Sigmoid colon (tissue), 4 donors: ENCODE measurements around the gene RPS6KL1.

ENCODE experiments used
- EP300 ChIP-seq, 4 donors: sonication (generic); formaldehyde crosslinking; IDR thresholded peaks; one replicate each; pipeline ENCODE4 v1.6.1; 2017; ENCODE audit warnings: antibody characterized with exemption in 4 of 4
- TF ChIP-seq, protein P1 (sequence below), 4 experiments: fragments of 450-650 bp in 3 of 4; fragments of 200-600 bp in 1 of 4; IDR thresholded peaks; one replicate each; pipeline ENCODE4 v1.5.1; 2016 to 2019; ENCODE audit warnings: antibody characterized with exemption in 4 of 4, mild to moderate bottlenecking in 3 of 4, moderate library complexity in 2 of 4

DNA sequence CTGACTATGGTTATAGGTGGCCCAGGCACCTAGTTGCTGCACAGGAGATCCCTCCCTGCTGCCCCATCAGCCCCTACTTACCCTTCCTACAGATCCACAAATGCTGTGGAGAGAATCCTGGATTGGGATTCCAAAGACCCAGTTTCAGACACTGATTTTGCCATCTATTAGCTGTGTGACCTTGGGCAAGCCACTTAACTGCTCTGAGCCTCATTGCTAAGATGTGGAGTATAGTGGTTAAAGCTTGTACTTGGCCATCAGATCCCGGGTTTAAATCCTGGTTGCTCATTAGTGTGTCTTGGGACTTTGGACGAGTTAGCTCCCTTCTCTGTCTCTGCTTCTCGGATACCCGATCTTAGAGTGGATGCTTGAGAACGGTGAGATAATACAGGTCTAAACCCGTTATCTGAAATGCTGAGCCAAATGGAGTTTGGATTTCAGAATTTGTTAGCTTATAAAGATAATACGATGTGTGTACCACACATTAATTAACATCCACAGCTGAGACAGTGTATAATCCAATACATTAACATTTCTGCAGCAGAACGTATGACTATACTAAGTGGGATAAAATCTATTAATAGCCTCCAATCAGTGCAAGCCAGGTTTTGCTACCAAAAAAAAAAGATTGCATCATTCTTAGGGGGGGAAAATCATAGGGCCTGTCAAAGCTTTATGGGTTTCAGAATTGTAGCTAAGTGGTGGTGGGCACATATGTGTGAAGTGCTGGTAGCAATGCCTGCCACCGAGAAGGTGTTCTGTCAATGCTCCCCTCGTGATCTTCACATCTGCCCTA is 63.1 kb downstream of the RPS6KL1 start:
- TF ChIP-seq EP300 (IDR thresholded peaks at IDR 0.05): no peak
- TF ChIP-seq, protein P1, sequence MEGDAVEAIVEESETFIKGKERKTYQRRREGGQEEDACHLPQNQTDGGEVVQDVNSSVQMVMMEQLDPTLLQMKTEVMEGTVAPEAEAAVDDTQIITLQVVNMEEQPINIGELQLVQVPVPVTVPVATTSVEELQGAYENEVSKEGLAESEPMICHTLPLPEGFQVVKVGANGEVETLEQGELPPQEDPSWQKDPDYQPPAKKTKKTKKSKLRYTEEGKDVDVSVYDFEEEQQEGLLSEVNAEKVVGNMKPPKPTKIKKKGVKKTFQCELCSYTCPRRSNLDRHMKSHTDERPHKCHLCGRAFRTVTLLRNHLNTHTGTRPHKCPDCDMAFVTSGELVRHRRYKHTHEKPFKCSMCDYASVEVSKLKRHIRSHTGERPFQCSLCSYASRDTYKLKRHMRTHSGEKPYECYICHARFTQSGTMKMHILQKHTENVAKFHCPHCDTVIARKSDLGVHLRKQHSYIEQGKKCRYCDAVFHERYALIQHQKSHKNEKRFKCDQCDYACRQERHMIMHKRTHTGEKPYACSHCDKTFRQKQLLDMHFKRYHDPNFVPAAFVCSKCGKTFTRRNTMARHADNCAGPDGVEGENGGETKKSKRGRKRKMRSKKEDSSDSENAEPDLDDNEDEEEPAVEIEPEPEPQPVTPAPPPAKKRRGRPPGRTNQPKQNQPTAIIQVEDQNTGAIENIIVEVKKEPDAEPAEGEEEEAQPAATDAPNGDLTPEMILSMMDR (IDR thresholded peaks at IDR 0.05): no peak
